Parathyroid adenoma (tissue), 2 donors: Measurements from ENCODE around the gene ZGRF1.

Source experiments
- H2AFZ ChIP-seq: fragments of 300-600 bp; sonication (generic); one replicate; pipeline ENCODE4 v1.7.0; 2017; ENCODE audit warnings: antibody characterized with exemption, mild to moderate bottlenecking
- H3K27ac ChIP-seq: fragments of 300-600 bp; sonication (generic); one replicate; pipeline ENCODE4 v1.7.0; 2017
- H3K27me3 ChIP-seq: fragments of 300-600 bp; sonication (generic); one replicate; pipeline ENCODE4 v1.7.0; 2017; ENCODE audit warnings: low read length; ENCODE audit not compliant: control insufficient read depth, insufficient read depth
- H3K36me3 ChIP-seq: fragments of 300-600 bp; sonication (generic); one replicate; pipeline ENCODE4 v1.7.0; 2017; ENCODE audit warnings: low read length; ENCODE audit not compliant: control insufficient read depth, insufficient read depth
- H3K4me1 ChIP-seq: fragments of 300-600 bp; sonication (generic); one replicate; pipeline ENCODE4 v1.7.0; 2017; ENCODE audit warnings: control low read depth
- H3K4me2 ChIP-seq: fragments of 300-600 bp; sonication (generic); one replicate; pipeline ENCODE4 v1.7.0; 2017; ENCODE audit warnings: low read length
- H3K4me3 ChIP-seq: fragments of 300-600 bp; sonication (generic); one replicate; pipeline ENCODE4 v1.7.0; 2017; ENCODE audit warnings: low read depth, low read length
- H3K79me2 ChIP-seq: fragments of 300-600 bp; sonication (generic); one replicate; pipeline ENCODE4 v1.7.0; 2017; ENCODE audit warnings: control low read depth
- H3K9ac ChIP-seq: fragments of 300-600 bp; sonication (generic); one replicate; pipeline ENCODE4 v1.7.0; 2017; ENCODE audit warnings: mild to moderate bottlenecking
- H3K9me3 ChIP-seq: fragments of 300-600 bp; sonication (generic); one replicate; pipeline ENCODE4 v1.7.0; 2017; ENCODE audit warnings: low read length; ENCODE audit not compliant: control insufficient read depth
- TF ChIP-seq, protein P1 (sequence below): fragments of 300-600 bp; sonication (generic); IDR thresholded peaks from one replicate; pipeline ENCODE4 v1.7.0; 2017; ENCODE audit warnings: antibody characterized with exemption, mild to moderate bottlenecking
- donor health status: primary hyperparathyroidism.

Gene ZGRF1

DNA sequence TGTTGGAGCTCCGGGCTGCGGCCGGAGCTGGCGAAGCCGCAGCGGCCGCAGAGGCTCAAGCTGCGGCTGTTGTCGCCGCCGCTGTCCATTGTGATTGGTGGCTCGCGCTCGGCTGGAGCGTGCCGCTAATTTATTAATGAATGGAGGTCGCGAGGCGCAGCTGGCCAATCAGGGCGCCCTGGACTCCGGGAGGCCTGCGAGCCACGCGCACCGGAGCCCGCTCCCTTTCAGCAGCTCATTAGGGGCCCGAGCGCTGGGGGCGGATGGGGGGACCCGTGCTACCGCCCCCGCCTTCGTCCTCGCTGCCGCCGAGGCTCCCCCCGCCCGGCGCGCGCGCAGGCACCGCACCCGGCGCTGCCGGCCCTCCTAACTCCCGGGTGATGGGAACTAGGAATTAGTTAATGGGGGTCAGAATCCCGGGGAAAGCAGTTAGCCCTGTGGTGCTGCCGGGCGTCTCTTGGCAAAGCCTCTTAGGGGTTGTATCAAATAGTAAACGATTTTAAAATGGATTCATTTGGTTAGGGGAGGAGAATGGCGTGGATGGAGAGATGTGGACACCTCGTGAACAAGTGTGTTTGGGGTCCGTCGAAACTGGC, 120.1 kb downstream of the ZGRF1 start:
- Histone ChIP-seq H3K4me3 (no peak overlapping the region), H3K27ac (no peak overlapping the region), H3K27me3 (peaks cover 41% of the 10 kb centered on the region), H3K9me3 (peaks cover 5% of the 10 kb centered on the region), H3K4me1 (no peaks in the 10 kb centered on the region), H3K36me3 (no peaks in the 10 kb centered on the region), H2AFZ (peak overlapping the region; percentile 28), H3K4me2 (peak overlapping the region; percentile 56), H3K79me2 (no peaks in the 10 kb centered on the region), H3K9ac (no peak overlapping the region)
- TF ChIP-seq, protein P1, sequence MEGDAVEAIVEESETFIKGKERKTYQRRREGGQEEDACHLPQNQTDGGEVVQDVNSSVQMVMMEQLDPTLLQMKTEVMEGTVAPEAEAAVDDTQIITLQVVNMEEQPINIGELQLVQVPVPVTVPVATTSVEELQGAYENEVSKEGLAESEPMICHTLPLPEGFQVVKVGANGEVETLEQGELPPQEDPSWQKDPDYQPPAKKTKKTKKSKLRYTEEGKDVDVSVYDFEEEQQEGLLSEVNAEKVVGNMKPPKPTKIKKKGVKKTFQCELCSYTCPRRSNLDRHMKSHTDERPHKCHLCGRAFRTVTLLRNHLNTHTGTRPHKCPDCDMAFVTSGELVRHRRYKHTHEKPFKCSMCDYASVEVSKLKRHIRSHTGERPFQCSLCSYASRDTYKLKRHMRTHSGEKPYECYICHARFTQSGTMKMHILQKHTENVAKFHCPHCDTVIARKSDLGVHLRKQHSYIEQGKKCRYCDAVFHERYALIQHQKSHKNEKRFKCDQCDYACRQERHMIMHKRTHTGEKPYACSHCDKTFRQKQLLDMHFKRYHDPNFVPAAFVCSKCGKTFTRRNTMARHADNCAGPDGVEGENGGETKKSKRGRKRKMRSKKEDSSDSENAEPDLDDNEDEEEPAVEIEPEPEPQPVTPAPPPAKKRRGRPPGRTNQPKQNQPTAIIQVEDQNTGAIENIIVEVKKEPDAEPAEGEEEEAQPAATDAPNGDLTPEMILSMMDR: no peak

DNA sequence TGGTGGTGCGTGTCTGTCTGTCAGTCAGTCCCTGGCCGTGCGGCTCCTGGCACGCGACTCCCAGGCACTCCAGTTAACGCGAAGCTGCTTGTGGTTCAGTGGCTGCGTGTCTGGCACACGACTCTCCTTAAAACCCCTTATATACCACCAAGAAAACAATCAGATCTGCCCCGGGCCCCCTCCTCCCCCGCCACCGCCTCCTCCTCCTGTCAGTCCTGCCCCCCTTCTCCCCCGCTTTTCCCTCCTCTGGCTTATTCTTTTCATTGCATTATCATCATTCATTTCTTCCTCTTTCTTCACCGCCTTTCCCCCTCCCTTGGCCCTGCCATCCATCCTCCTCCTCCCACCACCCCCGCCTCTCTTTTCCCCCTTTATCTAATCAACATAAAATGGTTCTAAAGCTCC, 120.6 kb downstream of the ZGRF1 start, which contains the start of gene NEUROG2:
Gene NEUROG2 (minus strand): TSS at position 115 of the 405 bp plus-strand sequence. CDS start 705 bp downstream, outside the sequence.
- H3K27ac ChIP-seq: no peak within 1 kb of the TSS
- peaks cover 41% of the 10 kb centered on the region for H3K27me3 ChIP-seq
- H3K4me3 ChIP-seq: peak within 1 kb of the TSS; percentile 54
- TF ChIP-seq, protein P1: no peak
- H3K4me1 ChIP-seq: no peaks in the 10 kb centered on the region
- H3K9me3 ChIP-seq: peaks cover 5% of the 10 kb centered on the region
- no peaks in the 10 kb centered on the region for H3K79me2 ChIP-seq
- H3K9ac ChIP-seq: no peak within 1 kb of the TSS
- H2AFZ ChIP-seq: peak within 1 kb of the TSS; percentile 85
- peak within 1 kb of the TSS; percentile 76 for H3K4me2 ChIP-seq
- H3K36me3 ChIP-seq: no peaks in the 10 kb centered on the region

DNA sequence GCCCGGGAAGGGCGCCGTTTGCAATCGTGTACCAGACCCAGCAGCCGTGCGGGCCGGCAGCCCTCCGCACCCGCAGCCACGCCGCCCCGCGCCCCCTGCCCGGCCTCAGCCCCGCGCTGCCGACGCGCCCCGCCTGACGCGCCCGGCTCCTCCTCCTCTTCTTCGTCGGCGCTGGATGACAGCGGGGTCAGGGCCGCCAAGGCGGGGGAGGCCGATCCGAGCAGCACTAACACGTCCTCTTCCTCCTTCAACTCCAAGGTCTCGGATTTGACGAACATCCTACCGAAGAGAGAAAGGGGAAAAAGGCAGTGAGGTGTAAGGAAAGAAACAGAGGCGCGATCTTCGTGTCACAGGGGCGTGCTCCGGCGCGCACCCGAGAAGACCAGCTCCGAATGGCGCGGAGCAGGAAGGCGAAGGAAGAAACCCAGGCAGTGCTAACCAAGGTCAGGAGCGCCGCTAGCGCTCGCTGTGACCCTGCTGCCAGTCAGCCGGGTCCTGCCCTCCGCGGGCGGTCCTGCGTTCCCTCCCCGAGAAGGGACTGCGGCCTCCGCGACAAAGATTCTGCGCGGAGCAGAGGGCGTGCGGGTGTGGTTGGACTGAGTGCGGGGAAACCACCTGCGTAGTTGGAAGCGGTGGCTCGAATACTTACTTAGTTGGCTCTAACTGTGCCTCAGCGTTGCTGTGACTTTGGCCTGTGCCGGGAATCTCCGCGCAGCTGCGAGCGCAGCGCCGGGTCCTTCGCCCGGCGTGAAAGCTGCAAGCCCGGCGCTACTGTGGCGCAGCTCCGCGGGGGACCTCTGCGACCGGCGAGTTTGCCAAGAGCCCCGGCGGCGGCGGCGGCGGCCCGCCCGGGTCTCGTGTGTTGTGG, 121.3 kb downstream of the ZGRF1 start:
- Histone ChIP-seq H3K79me2 (no peaks in the 10 kb centered on the region), H3K9ac (no peak overlapping the region), H3K4me3 (peak overlapping the region; percentile 54), H3K27ac (no peak overlapping the region), H3K4me1 (no peaks in the 10 kb centered on the region), H3K9me3 (peaks cover 5% of the 10 kb centered on the region), H3K4me2 (peak overlapping the region; percentile 76), H3K27me3 (peaks cover 42% of the 10 kb centered on the region), H3K36me3 (no peaks in the 10 kb centered on the region), H2AFZ (peak overlapping the region; percentile 85)
- TF ChIP-seq, protein P1: no peak

DNA sequence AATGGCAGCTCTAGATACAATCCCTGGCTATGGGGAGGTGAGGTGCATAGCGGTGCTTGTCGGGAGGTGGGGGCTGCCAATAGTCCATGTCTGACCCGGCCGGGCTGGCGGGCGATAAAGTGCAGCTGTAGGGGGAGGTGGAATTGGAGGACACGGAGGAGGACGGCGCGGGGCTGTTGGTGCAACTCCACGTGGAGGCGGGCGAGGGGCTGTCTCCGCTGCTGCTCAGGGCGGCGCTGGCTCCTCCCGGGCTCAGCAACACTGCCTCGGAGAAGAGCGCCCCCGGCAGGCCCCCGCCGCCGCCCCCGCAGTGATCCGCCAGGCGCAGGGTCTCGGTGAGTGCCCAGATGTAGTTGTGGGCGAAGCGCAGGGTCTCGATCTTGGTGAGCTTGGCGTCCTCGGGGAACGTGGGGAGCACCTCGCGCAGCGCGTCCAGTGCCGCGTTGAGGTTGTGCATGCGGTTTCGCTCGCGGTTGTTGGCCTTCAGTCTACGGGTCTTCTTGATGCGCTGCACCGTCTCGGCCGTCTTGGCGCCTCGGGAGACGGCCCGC, 122.0 kb downstream of the ZGRF1 start:
- Histone ChIP-seq H3K9ac (no peak overlapping the region), H3K4me1 (no peaks in the 10 kb centered on the region), H3K4me3 (no peak overlapping the region), H3K9me3 (peaks cover 5% of the 10 kb centered on the region), H2AFZ (no peak overlapping the region), H3K36me3 (no peaks in the 10 kb centered on the region), H3K79me2 (no peaks in the 10 kb centered on the region), H3K27me3 (peaks cover 42% of the 10 kb centered on the region), H3K4me2 (peak overlapping the region; percentile 76), H3K27ac (no peak overlapping the region)
- TF ChIP-seq, protein P1: no peak
